ENCODE results near the gene SLC7A1.

DNA sequence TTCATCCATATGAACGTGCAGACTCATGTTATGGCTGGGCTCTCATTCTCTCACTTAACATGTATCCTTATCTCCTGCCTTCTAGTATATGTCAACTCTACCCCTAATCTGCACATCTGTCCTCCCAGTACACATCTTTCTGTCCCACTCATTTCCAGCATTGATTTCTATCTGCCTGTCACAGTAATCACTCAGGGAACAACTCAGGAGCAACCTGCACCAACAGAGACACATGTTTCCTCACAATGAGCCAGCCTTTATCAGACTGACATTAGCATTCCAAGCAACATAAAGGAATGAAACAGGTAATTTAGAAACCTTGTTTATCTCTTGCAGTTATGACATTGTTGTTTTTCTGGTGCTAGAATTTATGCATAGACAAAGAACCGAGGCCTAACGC, 17.6 kb upstream of the SLC7A1 start:
- TF ChIP-seq HNF4G (IDR thresholded peaks at IDR 0.05) (no peak), JUND (IDR thresholded peaks at IDR 0.05) (no peak), EGR1 (IDR thresholded peaks at IDR 0.05; ENCODE audit: low read depth in 2 of 2) (no peak), YY1 (IDR thresholded peaks at IDR 0.05) (no peak), HNF4A (conservative IDR thresholded peaks at IDR 0.05) (no peak), SP1 (IDR thresholded peaks at IDR 0.05) (no peak), FOXA1 (IDR thresholded peaks at IDR 0.05) (no peak), TAF1 (conservative IDR thresholded peaks at IDR 0.05) (no peak), RAD21 (IDR thresholded peaks at IDR 0.05) (no peak), GABPA (IDR thresholded peaks at IDR 0.05 in 1 of 2, conservative IDR thresholded peaks at IDR 0.05 in 1 of 2) (no peak)
- TF ChIP-seq, protein P1, sequence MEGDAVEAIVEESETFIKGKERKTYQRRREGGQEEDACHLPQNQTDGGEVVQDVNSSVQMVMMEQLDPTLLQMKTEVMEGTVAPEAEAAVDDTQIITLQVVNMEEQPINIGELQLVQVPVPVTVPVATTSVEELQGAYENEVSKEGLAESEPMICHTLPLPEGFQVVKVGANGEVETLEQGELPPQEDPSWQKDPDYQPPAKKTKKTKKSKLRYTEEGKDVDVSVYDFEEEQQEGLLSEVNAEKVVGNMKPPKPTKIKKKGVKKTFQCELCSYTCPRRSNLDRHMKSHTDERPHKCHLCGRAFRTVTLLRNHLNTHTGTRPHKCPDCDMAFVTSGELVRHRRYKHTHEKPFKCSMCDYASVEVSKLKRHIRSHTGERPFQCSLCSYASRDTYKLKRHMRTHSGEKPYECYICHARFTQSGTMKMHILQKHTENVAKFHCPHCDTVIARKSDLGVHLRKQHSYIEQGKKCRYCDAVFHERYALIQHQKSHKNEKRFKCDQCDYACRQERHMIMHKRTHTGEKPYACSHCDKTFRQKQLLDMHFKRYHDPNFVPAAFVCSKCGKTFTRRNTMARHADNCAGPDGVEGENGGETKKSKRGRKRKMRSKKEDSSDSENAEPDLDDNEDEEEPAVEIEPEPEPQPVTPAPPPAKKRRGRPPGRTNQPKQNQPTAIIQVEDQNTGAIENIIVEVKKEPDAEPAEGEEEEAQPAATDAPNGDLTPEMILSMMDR (IDR thresholded peaks at IDR 0.05; ENCODE audit: low read depth, low read length, missing input control), result no peak
- TF ChIP-seq, protein P2, sequence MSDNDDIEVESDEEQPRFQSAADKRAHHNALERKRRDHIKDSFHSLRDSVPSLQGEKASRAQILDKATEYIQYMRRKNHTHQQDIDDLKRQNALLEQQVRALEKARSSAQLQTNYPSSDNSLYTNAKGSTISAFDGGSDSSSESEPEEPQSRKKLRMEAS (IDR thresholded peaks at IDR 0.05), result no peak
- TF ChIP-seq, protein P3, sequence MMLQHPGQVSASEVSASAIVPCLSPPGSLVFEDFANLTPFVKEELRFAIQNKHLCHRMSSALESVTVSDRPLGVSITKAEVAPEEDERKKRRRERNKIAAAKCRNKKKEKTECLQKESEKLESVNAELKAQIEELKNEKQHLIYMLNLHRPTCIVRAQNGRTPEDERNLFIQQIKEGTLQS (IDR thresholded peaks at IDR 0.05), result no peak
